Measurements from ENCODE around the gene DPY19L2.
"Not testable (repeated sequence)": the region's sequence is repeated elsewhere in the genome, so short reads cannot be mapped to it uniquely, and the experiment has no call there.

The DPY19L2 gene

DNA sequence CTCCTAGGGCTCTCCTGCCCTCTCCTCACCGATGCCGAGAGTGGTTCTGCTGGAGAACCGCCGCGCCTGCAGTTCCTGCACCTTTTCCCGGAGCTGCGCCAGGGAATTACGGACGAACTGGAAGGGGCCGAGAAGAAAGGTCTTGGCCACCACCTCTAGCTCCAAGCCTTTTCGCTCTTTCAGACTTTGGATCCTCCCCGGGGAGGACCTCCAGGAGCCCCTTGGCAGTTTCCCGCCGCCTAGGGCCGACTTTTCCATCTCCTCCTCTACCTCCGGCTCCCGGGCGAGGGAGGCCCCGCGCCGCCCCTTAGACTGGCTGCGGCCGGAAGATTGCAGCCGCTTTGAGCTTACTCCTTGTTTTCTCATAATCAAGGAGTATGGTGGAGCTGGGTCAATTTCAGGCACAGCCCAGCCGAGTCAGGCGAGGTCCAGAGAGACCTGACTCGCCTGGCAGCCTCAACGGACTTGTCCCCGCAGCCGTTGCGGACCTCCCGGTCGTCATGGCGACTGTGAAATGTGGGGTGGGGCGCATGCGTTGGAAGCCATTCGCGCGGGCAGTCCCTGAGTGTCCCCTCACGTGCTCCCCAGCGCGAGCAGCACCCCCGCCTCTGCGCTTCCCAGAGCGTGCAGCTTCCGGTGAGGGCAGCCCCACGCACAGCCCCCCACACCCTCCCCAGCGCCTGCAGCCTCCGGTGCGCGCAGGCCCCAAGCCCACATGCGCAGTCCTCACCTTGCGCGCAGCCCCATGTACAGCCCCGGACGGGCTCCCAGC is at the start of gene DPY19L2:
Gene DPY19L2, minus strand, starts transcription at position 466 of the 772 bp plus-strand sequence. Its CDS starts 100 bp downstream, at position 366.
- DNase-seq (ENCODE audit: low spot score), result peak; percentile 83

DNA sequence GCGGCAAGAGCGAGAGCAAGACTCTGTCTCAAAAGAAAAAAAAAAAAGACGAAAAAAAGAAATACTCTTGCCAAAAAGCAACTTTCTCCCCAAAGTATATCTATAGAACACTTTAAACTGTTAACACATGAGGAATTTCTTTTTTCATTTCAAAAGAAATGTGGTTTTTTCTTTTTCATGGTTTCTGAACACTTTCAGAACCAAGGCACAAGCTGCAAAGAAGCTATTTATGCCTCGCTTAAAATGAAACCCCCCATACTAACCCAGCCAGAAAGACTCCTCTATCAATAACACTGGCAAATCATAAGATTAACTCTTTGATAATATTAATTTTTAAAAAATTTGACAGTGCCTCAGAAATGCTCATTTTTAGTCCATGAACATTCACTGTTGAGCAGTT is 48.6 kb upstream of the DPY19L2 start:
- not testable (repeated sequence) for DNase-seq (ENCODE audit: low spot score)

DNA sequence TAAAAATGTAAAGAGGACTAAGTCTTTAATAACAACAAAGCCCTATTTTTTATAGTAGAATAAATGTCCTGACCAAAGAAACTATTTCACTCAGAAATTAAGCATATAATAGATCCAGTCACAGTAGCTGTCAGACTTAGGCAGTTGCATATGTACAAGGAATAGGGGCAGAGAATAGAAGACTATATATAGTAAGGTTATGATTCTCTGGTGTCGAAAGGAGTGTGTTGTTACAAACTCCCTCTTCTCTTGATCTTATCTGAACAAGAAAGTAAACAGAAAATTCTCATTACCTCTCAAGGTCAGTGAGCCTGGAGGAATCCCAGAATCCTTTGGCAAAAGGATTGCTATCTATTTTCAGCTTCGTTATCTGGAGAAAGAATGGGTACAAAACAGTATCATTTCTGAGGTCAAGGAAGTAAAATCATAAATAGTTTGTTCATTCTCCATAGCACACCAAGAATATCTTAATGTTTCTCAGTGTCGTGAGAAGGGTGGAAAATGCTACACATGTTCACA is 46.9 kb upstream of the DPY19L2 start:
- not testable (repeated sequence) for DNase-seq (ENCODE audit: low spot score)

DNA sequence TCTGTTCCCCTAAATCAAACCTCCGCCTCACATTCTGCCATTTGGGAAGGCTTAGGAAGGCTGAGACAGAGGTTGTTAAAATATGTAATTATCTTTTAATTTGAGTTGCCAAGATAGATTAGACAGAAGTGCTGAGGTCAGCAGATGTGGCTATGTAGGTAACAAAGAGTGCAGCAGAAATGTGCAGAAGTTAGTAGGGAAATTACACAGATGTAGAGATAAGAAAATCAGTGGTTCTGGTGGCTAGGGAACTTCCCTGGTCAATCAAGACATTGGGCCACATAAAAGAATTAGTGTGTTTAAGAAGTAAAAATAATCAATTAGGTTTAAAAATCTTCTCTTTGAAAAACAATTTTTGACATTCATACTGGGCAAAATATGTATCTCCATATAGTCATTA is 46.1 kb upstream of the DPY19L2 start:
- not testable (repeated sequence) for DNase-seq (ENCODE audit: low spot score)

DNA sequence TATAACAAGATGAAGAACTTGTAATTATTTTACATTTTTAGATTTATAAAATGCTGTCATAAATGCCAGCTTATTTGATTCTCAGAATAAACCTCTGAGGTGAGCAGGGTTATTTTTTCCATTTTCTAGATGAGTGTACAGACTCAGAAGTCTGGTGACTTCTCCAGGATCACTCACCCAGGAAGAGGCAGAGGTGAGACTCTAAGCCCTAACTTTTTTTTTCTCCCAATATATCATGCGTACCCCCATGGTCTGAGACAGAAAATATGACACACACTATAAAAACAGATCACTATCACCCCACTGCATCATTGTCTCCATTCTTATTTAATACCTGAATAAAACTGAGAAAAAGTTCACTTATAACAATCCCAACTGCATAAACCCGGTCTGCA is 45.4 kb upstream of the DPY19L2 start:
- DNase-seq (ENCODE audit: low spot score), result not testable (repeated sequence)

DNA sequence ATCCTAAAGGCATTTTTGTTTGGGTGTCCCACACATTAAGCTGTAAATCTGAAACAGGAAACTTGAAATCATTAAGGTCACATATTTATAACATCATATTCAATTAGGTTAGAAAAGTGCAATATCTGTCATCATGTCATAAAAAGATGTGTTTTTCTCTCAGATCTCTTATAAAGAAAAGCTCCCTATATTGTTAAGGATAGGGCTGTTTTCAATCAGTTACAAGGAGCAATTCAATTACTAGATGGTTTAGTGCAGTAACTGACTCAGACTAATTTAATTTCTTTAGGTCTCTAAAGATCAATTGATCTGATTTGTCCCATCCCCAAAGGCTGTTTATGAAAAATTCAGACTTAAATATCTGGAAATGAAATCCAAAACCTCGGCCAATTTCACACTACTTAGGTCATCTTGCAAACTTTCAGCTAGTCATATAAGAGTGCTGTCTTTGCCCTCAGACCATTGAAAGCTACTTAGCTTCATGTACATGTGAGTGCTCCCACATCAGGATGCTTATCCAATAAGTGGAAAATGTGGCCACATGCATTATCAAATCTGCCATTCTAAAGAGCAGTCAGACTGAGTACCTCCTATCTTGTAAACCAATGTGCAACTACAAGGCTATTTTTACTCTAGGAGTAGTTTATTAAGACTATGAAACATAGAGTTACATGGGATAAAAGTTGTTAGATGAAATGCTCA is 44.8 kb upstream of the DPY19L2 start:
- not testable (repeated sequence) for DNase-seq (ENCODE audit: low spot score)

DNA sequence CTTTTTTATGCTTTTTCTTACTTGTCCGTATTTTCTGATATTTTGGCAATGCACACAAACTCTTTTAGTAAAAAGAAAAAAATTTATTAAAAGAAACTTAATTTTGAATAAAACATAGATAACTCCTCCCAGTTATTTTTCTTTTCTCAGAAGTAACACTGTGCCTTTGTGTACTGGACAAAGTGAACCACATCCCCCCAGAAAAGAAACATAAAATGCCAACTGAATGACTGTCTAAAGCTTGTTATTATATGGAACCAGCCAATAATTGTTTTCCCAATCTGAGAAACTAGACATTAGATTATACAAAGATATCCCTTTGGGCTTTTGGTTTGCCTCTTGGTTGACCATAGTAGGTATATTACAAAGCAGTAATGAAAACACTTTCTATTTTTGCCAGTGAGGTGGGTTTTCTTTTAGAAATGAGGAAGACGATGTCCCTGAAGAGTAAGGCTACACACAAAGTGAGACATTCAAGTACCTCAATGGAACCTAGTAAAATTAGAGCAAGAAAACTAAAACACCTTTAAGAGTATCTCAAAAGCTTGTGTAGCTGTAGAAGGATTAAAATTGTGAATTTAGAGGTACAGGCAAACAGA is 44.2 kb upstream of the DPY19L2 start:
- DNase-seq (ENCODE audit: low spot score), result not testable (repeated sequence)

DNA sequence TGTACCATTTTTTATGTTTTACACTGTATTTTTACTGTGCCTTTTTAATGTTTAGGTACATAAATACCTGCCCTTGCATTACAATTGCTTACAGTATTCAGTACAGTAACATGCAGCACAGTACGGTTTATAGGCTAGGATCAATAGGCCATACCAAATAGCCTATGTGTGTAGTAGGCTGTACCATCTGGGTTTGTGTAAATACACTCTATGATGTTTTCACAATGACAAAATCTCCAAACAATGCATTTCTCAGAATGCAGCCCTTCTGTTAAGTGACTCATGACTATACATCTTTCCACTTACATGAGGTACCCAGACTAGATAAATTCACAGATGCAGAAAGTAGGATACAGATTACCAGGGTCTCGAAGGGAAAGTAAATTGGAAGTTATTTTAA is 43.0 kb upstream of the DPY19L2 start:
- DNase-seq (ENCODE audit: low spot score), result not testable (repeated sequence)

DNA sequence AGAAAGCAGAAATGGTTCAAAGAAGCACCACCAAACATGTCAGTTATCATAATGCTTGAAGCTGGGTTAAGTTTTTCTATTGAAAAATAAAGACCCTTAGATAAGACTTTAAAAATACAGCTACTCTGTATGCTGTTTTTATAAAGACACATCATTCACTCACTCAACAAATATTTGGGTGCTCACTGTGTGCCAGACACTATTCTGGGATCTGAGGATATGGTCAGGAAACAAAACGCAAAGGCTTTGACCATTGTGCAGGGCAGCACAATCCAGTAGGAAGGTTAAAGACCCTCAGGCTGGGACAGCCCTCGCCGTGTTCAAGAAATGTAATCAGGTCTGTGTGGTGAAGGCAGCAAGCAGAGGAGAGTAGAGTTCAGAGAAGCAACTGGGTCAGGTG is 38.0 kb upstream of the DPY19L2 start:
- no peak for DNase-seq (ENCODE audit: low spot score)

DNA sequence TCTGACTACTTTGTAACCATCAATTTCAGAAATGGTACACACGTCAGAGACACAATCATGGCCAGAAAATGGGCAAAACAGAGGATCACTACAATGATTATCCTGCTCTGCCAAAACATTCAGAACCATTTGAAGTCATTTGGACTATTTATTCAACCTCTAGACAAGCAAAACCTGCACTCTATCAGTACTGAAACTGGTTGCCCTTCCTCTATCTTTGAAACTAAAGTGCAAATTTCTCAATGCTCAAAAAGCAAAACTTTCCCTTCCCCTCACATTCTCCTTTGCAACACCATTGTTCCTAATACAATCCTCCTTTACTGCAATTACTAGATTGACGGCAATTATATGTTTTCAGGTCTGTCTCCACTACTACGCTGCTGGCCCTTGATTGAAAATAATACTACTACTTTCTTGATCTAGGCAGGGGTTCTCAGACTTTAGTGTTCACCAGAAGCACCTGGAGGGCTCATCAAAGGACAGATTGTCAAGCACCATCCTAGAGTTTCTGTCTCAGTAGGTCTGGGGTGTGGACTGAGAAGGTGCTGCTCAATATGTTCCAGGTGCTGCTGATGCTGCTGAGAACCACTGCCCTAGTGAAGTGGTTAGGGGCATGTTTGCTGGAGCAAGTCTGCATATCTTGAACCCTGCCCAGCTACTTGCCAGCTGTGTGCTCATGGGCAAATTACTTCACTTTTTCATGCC is 31.5 kb upstream of the DPY19L2 start:
- not testable (repeated sequence) for DNase-seq (ENCODE audit: low spot score)

DNA sequence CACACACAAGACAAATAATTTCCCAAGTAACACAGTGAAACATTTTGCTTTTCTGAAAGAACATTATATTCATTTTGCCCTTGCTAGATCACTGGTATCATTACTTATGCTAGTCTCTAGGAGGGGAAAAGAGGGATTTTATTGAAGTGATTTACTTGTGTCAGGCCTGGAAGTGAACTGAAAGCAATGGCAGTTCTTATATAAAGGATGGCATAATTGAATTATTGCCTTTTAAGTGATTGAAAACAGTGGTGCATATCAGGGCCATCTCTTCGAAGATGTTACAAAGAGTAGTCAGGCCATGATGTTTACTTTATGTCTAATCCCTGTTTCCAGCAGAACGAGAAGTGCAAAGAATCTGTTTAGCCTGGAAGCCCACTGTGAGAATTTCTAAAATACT is 30.7 kb upstream of the DPY19L2 start:
- not testable (repeated sequence) for DNase-seq (ENCODE audit: low spot score)

DNA sequence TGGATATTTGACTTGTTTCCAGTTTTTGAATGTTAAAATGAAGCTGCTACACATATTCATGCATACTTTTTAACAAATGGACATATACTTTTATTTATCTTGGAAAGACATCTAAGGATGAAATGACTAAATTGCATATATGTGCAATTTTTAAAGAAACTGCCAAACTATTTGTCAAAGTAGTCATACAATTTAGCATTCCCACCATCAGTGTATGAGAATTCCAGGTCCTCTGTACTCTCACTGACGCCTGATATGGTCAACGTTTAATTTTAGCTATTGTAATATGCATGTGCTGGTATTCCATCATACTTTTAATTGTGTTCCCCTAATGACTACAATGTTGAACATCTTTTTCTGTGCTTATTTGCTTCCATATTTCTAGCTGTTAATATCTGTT is 22.5 kb upstream of the DPY19L2 start:
- not testable (repeated sequence) for DNase-seq (ENCODE audit: low spot score)

DNA sequence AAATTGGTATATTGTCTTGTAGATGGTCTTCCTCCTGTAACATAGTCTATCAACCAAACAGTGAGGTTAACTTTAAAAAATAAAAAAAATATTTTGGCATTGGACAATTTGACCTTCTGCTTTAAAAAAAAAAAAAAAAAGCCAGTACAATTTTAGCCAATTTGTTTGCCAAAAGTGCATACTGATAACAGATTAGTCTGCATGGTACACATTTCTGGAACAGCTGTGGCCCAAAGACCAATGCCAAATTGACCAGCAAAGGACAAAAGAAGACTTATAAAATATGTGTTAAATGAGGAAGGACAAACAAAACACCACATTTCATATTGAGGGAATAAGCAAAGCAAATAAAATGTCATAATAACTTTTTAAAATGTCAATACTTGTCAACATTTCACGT is 20.8 kb upstream of the DPY19L2 start:
- not testable (repeated sequence) for DNase-seq (ENCODE audit: low spot score)

DNA sequence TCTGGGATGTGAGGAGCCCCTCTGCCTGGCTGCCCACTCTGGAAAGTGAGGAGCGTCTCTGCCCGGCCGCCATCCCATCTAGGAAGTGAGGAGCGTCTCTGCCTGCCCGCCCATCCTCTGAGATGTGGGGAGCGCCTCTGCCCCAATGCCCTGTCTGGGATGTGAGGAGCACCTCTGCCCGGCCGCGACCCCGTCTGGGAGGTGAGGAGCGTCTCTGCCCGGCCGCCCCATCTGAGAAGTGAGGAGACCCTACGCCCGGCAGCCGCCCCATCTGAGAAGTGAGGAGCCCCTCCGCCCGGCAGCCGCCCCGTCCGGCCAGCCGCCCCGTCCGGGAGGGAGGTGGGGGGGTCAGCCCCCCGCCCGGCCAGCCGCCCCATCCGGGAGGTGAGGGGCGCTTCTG is 18.3 kb upstream of the DPY19L2 start:
- not testable (repeated sequence) for DNase-seq (ENCODE audit: low spot score)

DNA sequence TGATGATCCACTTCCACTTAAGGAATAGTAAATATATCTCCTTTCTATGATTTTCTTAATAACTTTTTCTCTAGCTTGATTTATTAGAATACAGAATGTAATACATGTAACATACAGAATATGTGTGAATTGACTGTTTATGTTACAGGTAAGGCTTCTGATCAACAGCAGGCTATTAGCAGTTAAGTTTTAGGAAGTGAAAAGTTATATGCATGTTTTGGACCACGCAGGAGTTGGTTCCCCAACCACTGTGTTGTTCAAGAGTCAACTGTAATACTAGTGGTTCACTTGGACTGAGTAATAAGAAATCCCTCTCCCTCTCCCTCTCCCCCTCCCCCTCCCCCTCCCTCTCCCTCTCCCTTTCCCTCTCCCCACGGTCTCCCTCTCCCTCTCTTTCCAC is 17.5 kb upstream of the DPY19L2 start:
- not testable (repeated sequence) for DNase-seq (ENCODE audit: low spot score)

DNA sequence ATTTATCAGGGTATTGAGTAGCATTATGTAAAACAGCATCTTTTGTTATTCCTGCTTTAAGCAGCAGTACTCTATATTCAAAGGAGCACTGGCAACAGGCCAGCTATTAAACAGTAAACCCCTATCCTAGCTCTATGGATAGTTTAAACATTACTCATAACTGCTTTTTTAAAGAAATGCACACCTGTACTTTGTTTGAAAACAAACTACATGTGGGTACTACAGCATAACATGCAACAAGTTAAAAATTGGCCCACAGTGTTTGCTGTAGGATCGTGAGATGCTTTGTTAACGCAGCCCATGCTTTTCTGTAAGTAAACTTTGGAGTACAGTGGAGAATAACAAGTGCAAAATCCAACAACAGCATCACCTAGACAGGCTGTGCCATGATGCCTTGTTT is 14.3 kb upstream of the DPY19L2 start:
- DNase-seq (ENCODE audit: low spot score), result not testable (repeated sequence)

DNA sequence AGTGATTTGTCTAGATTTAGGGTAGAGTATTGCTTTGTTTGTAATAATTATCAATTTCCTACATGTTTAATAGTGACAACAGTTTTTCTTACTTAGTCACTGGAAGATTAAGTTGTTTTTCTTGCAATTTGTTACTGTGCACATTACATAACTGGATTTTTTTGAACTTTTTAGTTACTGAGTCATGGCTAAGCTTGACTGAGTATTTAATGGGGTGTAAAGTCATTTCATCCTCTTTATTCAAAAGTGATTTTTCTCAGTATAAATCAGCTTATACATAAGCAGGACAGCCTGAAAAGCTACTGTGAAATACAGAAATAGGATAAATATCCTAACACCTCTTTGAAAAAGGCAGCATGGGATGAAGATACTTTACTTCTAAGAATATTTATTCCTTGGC is 12.5 kb upstream of the DPY19L2 start:
- not testable (repeated sequence) for DNase-seq (ENCODE audit: low spot score)

DNA sequence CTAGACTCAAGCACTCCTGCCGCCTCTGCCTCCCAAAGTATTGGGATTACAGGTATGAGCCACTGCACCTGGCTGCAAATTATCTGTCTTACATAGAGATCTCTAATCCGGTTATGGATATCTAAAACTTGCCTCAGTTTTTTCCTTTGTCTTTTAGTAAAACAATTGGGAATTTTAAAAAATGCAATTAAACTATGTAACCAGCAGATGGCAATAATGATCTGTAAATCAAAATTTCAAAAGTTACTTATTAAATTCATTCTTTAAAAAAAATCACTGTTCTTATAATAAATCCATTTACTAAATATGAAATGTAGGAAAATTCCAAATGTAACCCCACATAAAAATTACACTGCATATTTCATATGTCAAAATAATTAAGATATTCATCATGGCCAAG is 4.3 kb upstream of the DPY19L2 start:
- DNase-seq (ENCODE audit: low spot score), result not testable (repeated sequence)

DNA sequence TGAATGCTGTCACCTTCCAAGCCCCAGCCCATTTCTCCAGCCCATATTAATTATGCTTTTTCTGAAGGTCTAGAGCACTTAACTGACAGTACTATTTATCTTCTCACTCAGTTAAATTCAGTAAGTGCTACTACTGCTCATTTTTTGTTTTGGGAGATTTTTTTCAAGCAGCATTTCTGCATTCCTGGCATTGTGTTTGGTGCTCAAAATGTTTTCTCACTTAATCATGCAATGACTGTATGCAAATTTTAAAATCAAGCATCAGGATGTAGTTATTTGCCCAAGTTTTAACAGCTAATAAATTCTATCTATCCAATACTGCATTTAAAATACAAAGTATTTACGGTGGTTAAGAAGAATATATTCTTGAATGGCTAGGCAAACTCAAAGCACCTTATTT is 1.6 kb upstream of the DPY19L2 start:
- DNase-seq (ENCODE audit: low spot score), result not testable (repeated sequence)

DNA sequence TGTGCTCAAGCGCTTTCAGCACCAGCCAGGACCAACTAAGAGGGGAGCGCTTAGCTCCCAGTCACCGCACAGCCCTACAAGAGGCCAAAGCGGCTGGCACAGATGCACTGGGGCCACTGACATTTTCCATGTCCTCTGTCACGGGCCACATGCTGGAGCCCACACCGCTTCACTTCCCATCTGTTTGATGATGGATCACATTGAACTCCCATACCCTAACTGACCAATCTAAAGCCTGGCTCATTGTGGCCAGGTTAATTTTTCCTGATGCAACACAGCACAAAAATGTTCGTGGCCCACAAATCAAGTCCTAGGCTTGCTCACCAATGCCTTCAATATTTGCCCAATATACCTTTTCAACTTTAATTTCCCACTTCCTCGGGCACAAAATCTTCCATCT is 1.1 kb upstream of the DPY19L2 start:
- DNase-seq (ENCODE audit: low spot score), result not testable (repeated sequence)

DNA sequence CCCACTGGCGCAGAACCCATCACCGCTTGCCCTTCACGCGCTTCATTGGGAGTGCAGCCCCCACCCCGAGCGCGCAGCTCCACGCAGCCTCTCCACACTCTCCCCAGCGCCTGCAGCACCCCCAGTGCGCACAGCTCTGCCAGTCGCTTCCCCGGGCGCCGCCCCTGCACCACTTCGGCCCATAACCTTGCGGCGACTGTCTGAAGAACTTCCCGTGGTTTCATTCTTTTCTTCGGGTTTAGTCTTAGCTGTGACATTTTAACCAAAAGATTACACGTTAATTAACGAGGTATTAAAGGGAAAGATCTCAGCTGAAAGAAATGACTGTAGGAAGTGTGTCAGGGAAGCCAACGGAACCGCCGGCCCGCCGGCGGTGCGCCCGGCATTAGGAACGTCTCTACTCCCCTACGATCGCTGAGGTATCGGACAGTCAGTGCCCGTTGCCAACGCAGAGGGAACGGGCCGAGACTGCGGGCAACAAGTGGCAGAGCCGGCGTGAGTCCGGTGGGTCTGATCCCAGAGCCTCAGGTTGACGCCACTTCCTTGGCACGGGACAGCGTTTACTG is 590 bp upstream of the DPY19L2 start:
- peak; percentile 46 for DNase-seq (ENCODE audit: low spot score)

DNA sequence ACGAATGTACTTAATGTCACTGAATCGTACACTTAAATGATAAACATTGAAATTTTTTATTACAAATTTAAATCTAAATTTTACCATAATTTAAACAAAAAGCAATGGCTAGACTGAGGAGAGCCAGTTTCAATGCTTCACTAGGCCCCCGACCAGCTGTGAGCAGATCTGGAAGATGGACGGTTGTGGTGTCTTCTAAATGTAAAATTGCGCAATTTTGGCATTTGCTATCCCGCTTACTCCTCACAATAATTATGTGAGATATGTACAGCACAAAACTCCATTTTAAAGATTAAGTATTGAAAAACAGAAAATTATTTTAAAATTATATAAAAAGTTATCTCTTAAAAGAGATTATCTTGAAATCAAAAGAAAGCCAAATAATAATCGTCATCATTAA is 5.3 kb downstream of the DPY19L2 start:
- DNase-seq (ENCODE audit: low spot score), result not testable (repeated sequence)
